DND-41 (cell line): ENCODE results near the gene DOCK9.

ENCODE experiments used
- ATAC-seq: fragments of 200-7000 bp; cut with Tn5 transposase; 3 replicates; pipeline ENCODE4 v1.9.1; 2021; ENCODE audit warnings: low read depth; ENCODE audit not compliant: insufficient read depth
- DNase-seq: peaks from one replicate; pipeline ENCODE4 v3.0.0-alpha.2; 2020
- H2AFZ ChIP-seq: 2 replicates; pipeline ENCODE4 v1.6.0; 2012; ENCODE audit warnings: low read depth, low read length
- H3K27ac ChIP-seq: 2 replicates; pipeline ENCODE4 v1.5.1; 2012; ENCODE audit warnings: low read length, inconsistent platforms
- H3K27me3 ChIP-seq: fragments of 200-600 bp; sonication (generic); 2 replicates; pipeline ENCODE4 v1.6.0; 2012; ENCODE audit warnings: low read length, mild to moderate bottlenecking, inconsistent platforms; ENCODE audit not compliant: insufficient read depth, poor library complexity
- H3K36me3 ChIP-seq: 2 replicates; pipeline ENCODE4 v1.5.1; 2012; ENCODE audit warnings: low read length, inconsistent platforms; ENCODE audit not compliant: insufficient read depth
- H3K4me1 ChIP-seq: 2 replicates; pipeline ENCODE4 v1.5.1; 2012; ENCODE audit warnings: mild to moderate bottlenecking, low read length; ENCODE audit not compliant: insufficient read depth
- H3K4me2 ChIP-seq: 2 replicates; pipeline ENCODE4 v1.6.0; 2012; ENCODE audit warnings: mild to moderate bottlenecking, moderate library complexity, low read length, inconsistent platforms; ENCODE audit not compliant: insufficient read depth
- H3K4me3 ChIP-seq, 2 experiments: fragments of 200-600 bp in 1 of 2; shearing (Covaris generic) in 1 of 2; 2 replicates each; pipeline ENCODE4 v1.5.1; 2012 to 2016; ENCODE audit warnings: inconsistent platforms in 2 of 2, low read length in 2 of 2, mild to moderate bottlenecking in 2 of 2, low read depth in 1 of 2, moderate library complexity in 1 of 2
- H3K79me2 ChIP-seq: 2 replicates; pipeline ENCODE4 v1.6.0; 2012; ENCODE audit warnings: low read length, inconsistent platforms; ENCODE audit not compliant: insufficient read depth
- H3K9ac ChIP-seq: 2 replicates; pipeline ENCODE4 v1.6.0; 2012; ENCODE audit warnings: low read depth, mild to moderate bottlenecking, inconsistent platforms, low read length, moderate library complexity
- H3K9me3 ChIP-seq: 2 replicates; pipeline ENCODE4 v1.5.1; 2012; ENCODE audit warnings: low read length, moderate library complexity, mild to moderate bottlenecking, inconsistent platforms; ENCODE audit not compliant: insufficient read depth, severe bottlenecking
- H4K20me1 ChIP-seq: 2 replicates; pipeline ENCODE4 v1.6.0; 2012; ENCODE audit warnings: low read length; ENCODE audit not compliant: insufficient read depth
- CTCF ChIP-seq: IDR thresholded peaks from 2 replicates; pipeline ENCODE4 v1.5.1; 2012; ENCODE audit warnings: borderline replicate concordance, low read length, moderate library complexity, mild to moderate bottlenecking; ENCODE audit not compliant: poor library complexity, severe bottlenecking; ENCODE audit errors: extremely low read depth
- EZH2 ChIP-seq: IDR thresholded peaks from 3 replicates; pipeline ENCODE4 v1.6.1; 2012; ENCODE audit warnings: borderline replicate concordance, low read depth, mild to moderate bottlenecking, moderate library complexity, low read length, inconsistent platforms; ENCODE audit not compliant: severe bottlenecking

The DOCK9 gene

DNA sequence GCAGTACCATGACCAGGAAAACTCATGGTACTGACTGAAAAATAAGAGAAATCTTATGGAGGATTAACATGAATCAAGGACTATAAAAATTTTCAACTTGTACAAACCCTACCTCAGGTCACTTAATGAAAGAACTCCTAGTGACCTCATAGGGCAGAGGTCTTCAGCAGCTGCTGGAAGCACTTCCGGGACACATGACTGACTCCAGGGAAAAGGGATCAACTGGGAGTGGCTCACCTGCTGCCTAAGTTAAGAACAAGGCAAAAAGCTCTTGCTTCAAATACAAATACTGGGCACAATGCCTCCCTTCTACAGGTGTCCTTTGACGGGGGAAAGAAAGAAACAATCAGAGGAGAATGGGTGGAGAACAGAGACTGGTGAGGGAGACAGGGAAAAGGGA, 18.6 kb downstream of the DOCK9 start:
- Histone ChIP-seq H3K36me3 (no peaks in the 10 kb centered on the region), H4K20me1 (no peaks in the 10 kb centered on the region), H2AFZ (no peak overlapping the region), H3K4me3 (no peak overlapping the region), H3K27me3 (no peaks in the 10 kb centered on the region), H3K4me2 (no peak overlapping the region), H3K9me3 (no peaks in the 10 kb centered on the region), H3K27ac (no peak overlapping the region), H3K4me1 (peaks cover 9% of the 10 kb centered on the region; the same call in 1 of the 2 replicates), H3K9ac (no peak overlapping the region), H3K79me2 (peaks cover 4% of the 10 kb centered on the region; the same call in 1 of the 2 replicates)
- DNase-seq (no peak), ATAC-seq (no peak)
- TF ChIP-seq EZH2 (no peak), CTCF (no peak)

DNA sequence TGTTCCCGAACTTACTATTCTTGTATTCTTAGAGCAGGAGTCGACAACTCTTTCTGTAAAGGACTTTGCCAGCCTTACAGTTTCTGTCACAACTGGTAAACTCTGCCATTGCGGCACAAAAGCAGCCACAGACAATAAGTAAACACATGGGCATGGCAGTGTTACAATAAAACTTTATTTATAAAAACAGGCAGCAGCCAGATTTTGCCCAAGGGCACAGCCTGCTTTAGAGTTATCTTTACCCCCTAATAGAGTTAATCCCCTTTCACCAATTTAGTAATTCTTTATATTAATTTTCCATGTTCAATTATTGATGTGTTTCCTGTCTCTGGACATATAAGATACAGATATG, 19.4 kb downstream of the DOCK9 start:
- no peak for TF ChIP-seq CTCF
- H3K4me2 ChIP-seq = no peak overlapping the region
- no peak overlapping the region for H2AFZ ChIP-seq
- no peaks in the 10 kb centered on the region for H4K20me1 ChIP-seq
- peaks cover 9% of the 10 kb centered on the region; the same call in 1 of the 2 replicates for H3K4me1 ChIP-seq
- no peak overlapping the region for H3K27ac ChIP-seq
- H3K4me3 ChIP-seq = no peak overlapping the region
- no peak for DNase-seq
- no peaks in the 10 kb centered on the region for H3K27me3 ChIP-seq
- no peak for ATAC-seq
- no peaks in the 10 kb centered on the region for H3K36me3 ChIP-seq
- no peak overlapping the region for H3K9ac ChIP-seq
- H3K9me3 ChIP-seq = no peaks in the 10 kb centered on the region
- H3K79me2 ChIP-seq = peaks cover 4% of the 10 kb centered on the region; the same call in 1 of the 2 replicates

DNA sequence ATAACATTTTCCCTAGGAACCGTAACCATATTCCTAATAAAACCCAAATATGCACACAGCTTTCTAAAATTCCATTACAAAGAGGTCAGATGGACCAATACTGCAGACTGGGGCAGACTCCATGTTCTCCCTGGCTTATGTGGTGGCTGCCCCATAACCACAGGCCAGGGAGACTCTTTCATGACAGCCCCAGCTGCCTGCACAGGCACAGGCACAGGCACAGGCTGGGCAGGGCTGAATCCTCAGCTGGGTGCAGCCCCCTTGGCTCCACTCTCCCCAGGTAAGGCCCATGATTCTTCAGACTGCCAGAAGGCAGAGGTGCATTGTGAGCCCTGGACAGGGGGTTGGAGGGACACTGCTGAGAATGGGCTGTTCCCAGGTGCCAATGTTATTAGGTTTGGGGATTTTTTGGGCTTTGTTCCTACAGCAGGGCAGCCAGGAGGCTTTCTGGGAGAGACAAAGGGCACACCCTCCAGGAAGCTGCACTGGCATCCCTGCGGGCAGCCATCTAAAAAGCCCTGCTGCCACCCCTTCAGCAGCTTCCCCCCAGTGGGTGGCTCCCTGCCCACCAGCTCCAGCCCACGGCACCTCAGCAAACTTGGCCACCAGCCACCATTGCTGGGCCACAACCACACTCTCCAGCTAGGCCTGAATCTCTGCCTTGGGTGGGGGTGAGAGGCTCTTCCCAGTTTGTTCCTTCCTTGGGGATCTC, 20.0 kb downstream of the DOCK9 start:
- no peak overlapping the region for H3K4me2 ChIP-seq
- no peaks in the 10 kb centered on the region for H4K20me1 ChIP-seq
- no peak overlapping the region for H3K9ac ChIP-seq
- peak; percentile 93 for ATAC-seq
- no peaks in the 10 kb centered on the region for H3K9me3 ChIP-seq
- peak; percentile 41 for DNase-seq
- H3K27me3 ChIP-seq = no peaks in the 10 kb centered on the region
- TF ChIP-seq CTCF = no peak
- TF ChIP-seq EZH2 = no peak
- H3K4me1 ChIP-seq = peaks cover 9% of the 10 kb centered on the region; the same call in 1 of the 2 replicates
- H2AFZ ChIP-seq = no peak overlapping the region
- no peak overlapping the region for H3K27ac ChIP-seq
- peaks cover 4% of the 10 kb centered on the region; the same call in 1 of the 2 replicates for H3K79me2 ChIP-seq
- H3K36me3 ChIP-seq = no peaks in the 10 kb centered on the region
- H3K4me3 ChIP-seq = no peak overlapping the region
